Dedifferentiated amniotic fluid mesenchymal stem cell (primary cell): ENCODE measurements around the gene ALPG.
"Not testable (repeated sequence)": the region's sequence is repeated elsewhere in the genome, so short reads cannot be mapped to it uniquely, and the experiment has no call there.

Source experiments
- DNase-seq: peaks from one replicate; pipeline ENCODE4 v3.0.0-alpha.2; 2016; ENCODE audit errors: extremely low spot score

ALPG gene

GRCh38 chr2:232376713-232377112 lies 29.9 kb upstream of the ALPG start:
- DNase-seq = no peak

GRCh38 chr2:232377319-232377718 lies 29.3 kb upstream of the ALPG start:
- no peak for DNase-seq

- DNase-seq = no peak
Observed at GRCh38 chr2:232377841-232378734, 28.6 kb upstream of the ALPG start.

DNA sequence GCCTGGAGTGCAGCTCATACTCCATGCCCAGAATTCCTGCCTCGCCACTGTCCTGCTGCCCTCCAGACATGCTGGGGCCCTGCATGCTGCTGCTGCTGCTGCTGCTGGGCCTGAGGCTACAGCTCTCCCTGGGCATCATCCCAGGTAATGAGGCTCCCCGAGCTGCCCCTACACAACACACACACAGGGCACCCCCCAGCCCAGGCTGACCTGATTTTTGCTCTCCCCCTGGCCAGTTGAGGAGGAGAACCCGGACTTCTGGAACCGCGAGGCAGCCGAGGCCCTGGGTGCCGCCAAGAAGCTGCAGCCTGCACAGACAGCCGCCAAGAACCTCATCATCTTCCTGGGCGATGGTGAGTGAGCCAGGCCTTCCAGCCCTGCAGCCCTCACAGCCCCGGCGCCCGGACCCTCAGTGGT lies 27.9 kb upstream of the ALPG start, which contains the start of gene ALPP:
ALPP (plus strand) TSS at position 17 of the 417 bp plus-strand sequence; CDS start at position 69, 52 bp downstream.
- not testable (repeated sequence) for DNase-seq

GRCh38 chr2:232379610-232380590 lies 26.7 kb upstream of the ALPG start:
- DNase-seq = not testable (repeated sequence)

DNA sequence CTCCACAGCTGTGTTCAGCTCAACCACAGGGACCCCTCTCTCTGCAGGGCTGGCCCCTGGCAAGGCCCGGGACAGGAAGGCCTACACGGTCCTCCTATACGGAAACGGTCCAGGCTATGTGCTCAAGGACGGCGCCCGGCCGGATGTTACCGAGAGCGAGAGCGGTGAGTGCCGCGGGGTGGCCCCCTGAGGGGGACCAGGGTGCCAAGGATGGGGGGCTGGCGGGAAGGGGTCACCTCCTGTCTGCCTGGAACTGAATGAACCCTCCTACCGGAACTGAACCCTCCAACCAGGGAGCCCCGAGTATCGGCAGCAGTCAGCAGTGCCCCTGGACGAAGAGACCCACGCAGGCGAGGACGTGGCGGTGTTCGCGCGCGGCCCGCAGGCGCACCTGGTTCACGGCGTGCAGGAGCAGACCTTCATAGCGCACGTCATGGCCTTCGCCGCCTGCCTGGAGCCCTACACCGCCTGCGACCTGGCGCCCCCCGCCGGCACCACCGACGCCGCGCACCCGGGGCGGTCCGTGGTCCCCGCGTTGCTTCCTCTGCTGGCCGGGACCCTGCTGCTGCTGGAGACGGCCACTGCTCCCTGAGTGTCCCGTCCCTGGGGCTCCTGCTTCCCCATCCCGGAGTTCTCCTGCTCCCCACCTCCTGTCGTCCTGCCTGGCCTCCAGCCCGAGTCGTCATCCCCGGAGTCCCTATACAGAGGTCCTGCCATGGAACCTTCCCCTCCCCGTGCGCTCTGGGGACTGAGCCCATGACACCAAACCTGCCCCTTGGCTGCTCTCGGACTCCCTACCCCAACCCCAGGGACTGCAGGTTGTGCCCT lies 25.2 kb upstream of the ALPG start:
- DNase-seq = not testable (repeated sequence)

DNA sequence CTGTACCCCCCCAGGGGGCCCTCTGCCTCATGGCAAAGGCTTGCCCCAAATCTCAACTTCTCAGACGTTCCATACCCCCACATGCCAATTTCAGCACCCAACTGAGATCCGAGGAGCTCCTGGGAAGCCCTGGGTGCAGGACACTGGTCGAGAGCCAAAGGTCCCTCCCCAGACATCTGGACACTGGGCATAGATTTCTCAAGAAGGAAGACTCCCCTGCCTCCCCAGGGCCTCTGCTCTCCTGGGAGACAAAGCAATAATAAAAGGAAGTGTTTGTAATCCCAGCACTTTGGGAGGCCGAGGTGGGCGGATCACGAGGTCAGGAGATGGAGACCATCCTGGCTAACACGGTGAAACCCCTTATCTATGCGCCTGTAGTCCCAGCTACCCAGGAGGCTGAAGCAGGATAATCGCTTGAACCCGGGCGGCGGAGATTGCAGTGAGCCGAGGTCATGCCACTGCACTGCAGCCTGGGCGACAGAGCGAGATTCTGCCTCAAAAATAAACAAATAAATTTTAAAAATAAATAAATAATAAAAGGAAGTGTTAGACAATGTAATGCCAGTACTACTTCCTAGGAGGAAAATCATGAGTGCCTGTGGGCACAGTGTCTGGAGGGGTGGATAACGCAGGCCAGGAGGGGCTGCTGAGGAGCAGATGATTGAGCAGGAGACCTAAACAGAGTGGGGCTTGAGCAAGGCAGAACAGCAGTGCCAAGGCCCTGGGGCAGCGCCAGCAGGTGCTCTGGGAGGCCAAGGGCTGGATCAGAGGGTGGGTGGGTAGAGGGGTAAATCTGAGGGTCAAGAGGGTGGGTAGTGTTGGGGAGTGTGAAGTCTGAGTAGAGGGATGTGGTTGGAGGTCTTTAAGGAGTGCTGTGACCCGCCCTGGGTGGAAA lies 24.1 kb upstream of the ALPG start:
- DNase-seq = no peak

- DNase-seq = no peak
Observed at GRCh38 chr2:232384466-232384865, 22.2 kb upstream of the ALPG start.

DNA sequence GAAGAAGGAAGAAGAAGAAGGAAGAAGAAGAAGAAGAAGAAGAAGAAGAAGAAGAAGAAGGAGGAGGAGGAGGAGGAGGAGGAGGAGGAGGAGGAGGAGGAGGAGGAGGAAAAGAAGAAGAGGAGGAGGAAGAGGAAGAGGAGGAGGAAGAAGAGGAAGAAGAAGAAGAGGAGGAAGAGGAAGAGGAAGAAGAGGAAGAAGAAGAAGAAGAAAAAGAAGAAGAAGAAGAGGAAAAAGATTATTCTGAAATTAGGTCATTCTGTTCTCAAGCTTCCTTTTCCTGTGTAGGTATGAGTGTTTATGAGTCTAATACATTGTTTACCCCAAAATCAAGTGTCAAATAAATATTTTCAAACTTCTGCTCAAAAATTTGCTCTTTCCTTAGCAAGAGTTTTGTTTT lies 21.6 kb upstream of the ALPG start:
- not testable (repeated sequence) for DNase-seq

GRCh38 chr2:232385660-232386489 lies 20.8 kb upstream of the ALPG start:
- DNase-seq = peak; percentile 31

DNA sequence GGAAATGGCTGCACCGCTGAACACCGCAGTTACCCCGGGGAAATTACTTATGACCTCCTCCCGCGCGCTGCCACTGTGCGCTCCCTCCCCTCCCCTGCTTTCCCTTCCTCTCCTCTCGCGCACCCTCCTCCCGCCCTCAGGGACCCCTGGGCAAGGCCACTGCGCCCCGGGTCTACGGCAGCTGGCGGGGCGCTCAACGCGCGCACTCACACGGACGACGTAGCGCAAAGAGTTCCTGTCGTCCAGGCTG lies 20.2 kb upstream of the ALPG start:
- no peak for DNase-seq

- no peak for DNase-seq
Observed at GRCh38 chr2:232386740-232387450, 19.7 kb upstream of the ALPG start.

DNA sequence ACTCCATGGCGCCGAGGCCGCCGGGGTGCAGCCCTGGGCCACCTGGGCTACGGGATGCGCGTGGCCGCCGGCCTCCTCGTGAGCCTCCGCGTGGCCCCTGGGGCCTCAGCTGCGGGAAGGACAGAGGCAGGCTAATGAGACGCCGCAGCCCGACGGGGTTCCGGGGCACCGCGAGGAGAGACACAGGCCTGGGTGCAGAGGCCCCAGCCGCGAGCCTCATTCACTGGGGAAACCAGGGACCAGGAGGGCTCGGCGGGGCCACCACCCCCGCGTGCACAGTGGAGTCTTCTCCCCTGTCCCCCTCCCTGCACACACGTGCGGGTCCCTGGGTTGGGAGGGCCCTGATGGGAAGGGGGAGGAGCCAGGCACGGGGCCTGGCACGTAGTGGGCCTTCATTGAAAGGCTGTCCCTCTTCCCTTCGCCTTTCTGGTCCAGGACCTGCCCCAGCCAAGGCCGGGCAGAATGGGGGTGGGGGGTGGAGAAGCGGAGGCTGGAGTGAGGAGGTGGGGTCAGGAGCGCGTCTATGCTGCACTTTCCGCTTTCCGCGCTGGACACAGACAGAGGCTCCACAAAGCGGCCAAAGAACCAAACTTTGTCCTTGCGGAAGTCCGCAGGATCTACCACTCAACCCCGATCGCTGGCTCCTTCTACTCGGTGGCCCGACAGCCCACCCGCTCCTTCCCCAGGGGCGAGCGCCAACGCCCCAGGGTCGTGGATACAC lies 19.0 kb upstream of the ALPG start:
- DNase-seq = no peak

DNA sequence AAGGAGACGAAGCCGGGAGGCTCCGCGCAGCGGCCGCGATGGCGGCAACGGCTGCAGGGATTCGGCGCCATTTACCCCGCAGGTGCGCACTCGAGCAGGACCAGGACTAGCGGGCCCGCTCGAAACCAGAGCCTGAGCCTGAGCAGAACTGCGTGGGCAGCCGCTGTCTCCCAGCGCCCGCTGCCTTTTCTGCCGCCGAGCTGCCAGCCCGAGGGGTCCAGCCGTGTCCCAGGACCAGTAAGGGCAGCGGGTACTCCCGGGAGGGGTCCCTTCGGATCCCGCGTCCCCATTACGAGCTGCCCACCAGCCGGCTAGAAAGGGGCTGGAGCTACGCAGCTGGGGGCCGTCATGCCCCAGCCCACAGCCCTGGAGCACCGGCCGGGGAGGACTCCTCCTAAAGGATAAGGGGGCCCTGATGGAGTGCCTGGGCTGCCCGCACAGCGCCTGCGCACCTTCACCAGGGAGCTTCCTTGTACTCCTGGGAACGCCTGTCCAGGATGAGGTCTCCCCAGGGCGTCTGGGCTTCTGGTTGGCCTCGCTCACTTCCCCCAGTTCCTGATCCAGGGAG lies 18.2 kb upstream of the ALPG start:
- no peak for DNase-seq

DNA sequence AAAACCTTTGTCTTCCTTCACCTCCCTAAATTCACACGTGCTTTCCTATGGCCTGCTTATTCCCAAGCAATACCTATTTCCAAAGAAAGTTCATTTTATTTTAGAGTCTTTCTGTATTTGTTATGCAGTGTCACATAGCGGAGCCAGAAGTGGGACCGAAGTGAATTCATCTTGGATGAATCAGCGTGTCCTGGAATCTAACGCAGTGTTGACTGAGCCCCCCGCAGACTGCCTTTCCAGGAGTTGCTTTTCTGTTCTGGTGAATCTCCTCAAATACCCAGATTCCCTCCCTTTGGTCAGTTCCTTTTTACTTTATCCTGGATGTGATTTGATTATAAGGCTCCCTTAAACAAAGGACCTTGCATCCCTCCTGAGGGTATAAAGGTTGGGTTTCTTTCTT lies 17.3 kb upstream of the ALPG start:
- DNase-seq = no peak

GRCh38 chr2:232390661-232391060 lies 16.0 kb upstream of the ALPG start:
- no peak for DNase-seq

DNA sequence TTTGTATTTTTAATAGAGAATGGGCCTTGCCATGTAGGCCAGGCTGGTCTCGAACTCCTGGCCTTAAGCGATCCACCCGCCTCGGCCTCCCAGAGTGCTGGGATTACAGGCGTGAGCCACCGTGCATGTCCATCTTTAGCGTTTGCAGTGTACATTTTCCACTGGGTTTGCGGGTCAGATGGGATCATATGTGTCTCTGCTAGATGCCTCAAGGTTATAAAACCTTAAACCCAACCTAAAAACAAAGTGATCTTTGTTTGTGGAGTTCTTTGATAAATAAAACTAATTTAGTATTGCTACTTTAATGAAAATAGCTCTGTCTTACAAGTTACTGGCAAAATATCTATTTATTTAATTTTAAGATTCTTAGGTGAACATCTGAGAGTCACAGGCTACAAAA lies 13.1 kb upstream of the ALPG start:
- no peak for DNase-seq

GRCh38 chr2:232394431-232394830 lies 12.2 kb upstream of the ALPG start:
- not testable (repeated sequence) for DNase-seq
